ENCODE data around the gene GTSE1.
"Not testable (repeated sequence)": the region's sequence is repeated elsewhere in the genome, so short reads cannot be mapped to it uniquely, and the experiment has no call there.

Gene GTSE1

DNA sequence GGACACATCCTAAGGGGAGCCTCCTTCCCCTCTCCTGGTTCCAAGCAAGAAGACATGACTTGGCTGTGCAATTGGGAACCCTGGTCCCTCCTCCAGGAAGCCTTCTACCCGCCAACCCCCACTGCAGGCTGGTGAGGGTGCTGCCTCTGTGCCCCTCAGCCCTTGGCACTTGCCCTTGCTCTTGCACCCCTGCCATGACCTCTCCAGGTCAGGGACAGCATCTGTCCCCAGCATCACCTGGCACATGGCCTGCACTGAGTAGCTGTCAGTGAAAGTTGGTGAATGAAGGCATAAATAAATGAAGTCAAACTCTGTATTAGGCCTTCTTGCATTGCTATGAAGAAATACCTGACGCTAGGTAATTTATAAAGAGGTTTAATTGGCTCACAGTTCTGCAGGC, 1.9 kb upstream of the GTSE1 start:
- DNase-seq (ENCODE audit: low spot score): no peak

DNA sequence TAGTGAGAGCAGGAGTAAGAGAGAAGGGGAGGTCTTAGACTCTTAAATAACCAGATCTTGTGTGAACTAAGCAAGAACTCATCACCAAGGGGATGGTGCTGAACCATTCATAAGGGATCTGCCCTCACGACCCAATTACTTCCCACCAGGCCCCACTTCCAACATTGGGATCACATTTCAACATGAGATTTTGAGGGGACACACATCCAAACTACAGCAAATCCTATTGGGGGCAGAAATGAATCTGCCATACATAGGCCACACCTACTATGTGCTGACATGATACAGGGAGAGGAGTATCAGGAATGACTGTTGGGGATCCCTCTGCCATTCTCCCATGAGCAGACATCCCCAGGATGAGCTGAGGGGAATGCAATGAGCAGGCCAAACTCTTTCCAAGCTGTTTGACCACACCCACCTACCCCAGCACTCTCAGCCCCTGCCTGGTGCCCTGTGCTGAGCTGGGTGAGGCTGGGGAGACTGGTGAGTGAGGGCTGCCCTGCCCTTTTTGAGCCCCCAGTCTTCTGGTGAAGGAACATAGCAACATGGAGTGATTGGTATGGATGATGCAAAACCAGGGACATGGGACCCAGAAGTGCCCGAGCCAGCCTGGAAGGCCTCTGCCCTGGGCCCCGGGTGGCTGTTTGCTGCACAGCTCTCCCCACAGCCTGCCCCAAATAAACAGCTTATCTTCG, 1.2 kb upstream of the GTSE1 start:
- DNase-seq (ENCODE audit: low spot score): no peak

DNA sequence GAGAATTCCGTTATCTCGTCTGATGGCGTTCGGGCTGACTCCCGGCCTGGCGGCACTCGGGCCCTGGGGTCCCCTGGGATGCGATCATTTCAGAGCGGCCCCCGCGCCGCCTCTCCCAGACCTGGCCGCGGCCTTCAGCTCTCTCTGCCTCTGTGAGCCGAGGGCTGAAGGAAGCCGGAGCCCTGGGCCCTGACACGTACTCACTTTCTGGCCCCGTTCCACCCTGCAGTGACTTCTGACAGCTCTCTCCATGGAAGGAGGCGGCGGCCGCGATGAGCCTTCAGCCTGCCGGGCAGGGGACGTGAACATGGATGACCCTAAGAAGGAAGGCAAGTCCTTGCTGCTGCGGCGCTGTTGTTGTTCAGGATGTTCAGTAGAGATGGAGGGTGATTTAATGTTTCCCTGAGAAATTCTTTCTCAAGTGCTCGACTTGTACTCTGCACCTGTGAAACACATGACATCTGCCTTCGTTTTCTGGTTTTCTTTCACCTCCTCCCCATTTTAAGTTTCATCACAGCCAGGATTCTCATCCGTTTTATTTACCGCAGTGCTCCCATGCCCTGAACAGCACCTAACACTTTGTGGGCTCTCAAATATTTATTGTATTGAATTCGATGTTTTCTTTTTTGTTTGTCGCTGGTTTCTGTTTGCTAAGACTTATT, 612 bp downstream of the GTSE1 start:
- DNase-seq (ENCODE audit: low spot score): peak; percentile 35

DNA sequence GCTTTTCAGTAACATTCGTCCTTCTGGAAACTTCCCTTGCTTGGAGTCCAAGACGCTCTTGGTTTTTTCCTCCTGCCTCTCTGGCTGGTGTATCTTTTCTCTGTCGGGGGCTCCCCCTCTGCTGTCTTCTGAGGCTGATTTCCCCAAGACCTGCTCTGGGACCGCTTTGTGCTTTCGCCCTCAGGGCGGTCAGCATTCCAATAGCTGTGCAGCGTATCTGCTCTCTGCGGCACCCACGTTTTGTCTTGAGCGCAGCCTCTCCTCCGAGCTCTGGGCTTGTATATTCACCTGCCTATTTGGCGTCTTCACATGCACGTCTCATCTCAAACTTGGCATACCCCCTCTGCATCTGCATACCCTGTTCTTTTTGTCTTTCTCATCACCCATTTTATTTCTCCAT, 2.4 kb downstream of the GTSE1 start:
- DNase-seq (ENCODE audit: low spot score): no peak

DNA sequence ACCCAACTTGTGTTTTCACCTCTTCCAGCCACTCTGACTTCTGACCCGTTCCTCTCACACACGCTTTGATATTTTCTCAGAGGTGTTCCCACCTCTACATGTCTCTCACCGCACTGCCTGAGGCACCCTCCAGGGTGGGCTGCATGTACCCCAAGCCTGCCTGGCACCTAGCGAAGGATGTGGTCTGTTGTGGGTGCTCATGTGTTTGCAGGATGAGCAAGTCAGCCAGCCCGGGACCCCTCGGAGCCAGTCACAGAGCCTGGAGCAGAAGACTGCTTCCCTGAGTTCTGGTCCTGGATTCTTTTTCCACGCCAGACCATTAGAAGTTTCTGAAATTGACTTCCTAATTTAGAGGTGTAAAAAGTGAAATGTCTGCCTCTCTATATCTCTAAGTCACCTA, 3.8 kb downstream of the GTSE1 start:
- DNase-seq (ENCODE audit: low spot score): no peak

DNA sequence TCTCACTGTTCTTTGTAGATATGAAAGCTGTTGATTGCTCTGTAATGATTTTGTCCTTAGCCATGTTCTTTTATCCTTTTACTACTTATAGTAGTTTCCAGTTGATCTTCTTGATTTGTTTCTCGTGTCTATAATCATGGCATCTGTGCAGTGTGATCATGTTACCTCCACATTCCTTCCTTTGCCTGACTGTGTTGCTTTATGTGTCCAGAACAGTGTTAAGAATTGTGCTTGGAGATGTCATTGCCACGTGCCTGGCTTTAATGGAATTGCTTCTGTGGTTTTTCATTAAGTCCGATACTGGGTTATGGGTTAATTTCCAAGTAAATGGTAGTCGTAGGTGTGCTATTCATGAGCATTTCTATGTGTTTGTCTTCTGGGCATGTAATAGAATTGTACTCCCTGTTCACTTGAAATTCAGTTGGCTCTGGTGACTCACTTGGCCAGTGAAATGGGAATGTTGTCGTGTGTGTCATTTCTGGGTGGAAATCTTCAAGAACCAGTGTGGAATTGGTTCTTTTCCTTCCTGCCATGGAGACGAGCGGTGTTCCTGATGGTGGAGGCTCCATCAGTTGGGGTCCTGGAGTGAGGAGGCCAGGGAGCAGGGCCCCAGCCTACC, 6.8 kb downstream of the GTSE1 start:
- DNase-seq (ENCODE audit: low spot score): no peak

DNA sequence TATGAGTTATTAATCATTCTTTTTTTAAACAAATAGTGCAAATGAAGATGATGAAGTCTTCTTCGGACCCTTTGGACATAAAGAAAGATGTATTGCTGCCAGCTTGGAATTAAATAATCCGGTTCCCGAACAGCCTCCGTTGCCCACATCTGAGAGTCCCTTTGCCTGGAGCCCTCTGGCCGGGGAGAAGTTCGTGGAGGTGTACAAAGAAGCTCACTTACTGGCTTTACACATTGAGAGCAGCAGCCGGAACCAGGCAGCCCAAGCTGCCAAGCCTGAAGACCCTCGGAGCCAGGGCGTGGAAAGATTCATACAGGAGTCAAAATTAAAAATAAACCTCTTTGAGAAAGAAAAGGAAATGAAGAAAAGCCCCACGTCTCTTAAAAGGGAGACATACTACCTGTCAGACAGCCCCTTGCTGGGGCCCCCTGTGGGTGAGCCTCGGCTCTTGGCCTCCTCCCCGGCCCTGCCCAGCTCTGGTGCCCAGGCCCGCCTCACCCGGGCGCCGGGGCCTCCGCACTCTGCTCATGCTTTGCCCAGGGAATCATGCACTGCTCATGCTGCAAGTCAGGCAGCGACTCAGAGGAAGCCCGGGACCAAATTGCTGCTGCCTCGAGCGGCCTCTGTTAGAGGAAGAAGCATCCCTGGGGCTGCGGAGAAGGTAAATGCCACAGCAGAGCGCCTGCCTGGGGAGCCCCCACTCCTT, 11.8 kb downstream of the GTSE1 start:
- no peak for DNase-seq (ENCODE audit: low spot score)

DNA sequence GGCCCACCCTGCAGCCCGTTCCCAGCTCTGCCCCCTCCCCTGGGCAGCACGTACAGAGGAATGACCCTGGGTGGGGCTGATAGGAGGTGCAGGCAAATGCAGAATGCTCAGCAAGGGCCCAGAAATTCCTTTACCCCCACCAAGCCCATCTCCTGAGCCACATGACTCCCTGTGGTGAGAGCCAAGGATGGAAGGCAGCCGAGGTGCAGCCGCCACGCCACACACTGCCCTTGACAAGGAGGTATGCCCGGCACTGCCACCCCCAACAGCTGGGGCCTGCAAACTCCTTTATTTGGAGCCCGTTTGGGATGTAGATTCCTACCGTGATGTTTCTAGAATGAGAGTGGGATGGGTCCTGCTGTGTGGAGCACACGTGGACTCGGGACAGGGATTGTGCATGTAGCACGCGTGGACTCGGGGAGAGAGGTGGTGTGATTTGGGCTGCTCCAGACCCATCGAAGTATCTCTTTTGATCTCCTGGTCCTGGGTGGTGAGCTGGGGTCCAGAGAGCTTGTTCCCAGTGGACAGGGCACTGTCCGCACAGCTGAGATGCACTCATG, 12.9 kb downstream of the GTSE1 start:
- DNase-seq (ENCODE audit: low spot score): no peak

DNA sequence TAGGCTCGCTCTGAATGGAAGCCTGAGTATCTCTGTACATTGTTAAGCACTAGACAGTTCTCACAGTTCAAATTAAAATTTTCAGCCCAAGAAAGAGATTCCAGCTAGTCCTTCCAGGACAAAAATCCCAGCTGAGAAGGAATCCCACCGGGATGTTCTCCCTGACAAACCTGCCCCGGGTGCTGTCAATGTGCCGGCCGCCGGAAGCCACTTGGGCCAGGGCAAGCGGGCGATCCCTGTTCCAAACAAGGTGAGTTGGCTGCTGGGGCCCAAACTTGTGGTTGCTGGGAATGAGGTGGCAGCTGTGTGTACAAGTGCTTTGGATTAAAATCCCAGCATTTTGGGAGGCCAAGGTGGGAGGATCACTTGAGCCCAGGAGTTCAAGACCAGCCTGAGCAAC, 15.4 kb downstream of the GTSE1 start:
- DNase-seq (ENCODE audit: low spot score): no peak

DNA sequence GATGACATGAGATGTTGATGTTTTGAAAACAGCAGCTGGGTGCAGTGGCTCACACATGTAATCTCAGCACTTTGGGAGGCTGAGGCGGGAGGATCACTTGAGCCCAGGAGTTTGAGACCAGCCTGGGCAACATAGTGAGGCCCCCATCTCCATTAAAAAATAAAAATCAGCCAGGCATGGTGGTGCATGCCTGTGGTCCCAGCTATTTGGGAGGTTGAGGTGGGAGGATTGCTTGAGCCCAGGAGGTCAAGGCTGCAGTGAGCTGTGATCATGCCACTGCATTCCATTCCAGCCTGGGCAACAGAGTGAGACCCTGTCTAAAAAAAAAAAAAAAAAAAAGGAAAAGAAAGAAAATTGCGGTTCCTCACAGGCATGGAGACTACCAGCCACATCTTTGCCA, 16.2 kb downstream of the GTSE1 start:
- DNase-seq (ENCODE audit: low spot score): not testable (repeated sequence)

DNA sequence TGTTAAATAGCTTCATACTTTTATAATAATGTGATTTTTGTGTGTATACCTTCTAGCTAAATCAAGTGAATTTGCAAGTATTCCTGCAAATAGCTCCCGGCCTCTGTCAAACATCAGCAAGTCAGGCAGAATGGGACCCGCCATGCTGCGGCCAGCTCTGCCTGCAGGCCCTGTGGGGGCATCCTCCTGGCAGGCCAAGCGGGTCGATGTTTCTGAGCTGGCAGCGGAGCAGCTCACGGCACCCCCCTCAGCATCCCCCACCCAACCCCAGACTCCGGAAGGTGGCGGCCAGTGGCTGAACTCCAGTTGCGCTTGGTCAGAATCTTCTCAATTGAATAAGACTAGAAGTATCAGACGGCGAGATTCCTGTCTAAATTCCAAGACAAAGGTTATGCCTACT, 19.3 kb downstream of the GTSE1 start:
- no peak for DNase-seq (ENCODE audit: low spot score)

DNA sequence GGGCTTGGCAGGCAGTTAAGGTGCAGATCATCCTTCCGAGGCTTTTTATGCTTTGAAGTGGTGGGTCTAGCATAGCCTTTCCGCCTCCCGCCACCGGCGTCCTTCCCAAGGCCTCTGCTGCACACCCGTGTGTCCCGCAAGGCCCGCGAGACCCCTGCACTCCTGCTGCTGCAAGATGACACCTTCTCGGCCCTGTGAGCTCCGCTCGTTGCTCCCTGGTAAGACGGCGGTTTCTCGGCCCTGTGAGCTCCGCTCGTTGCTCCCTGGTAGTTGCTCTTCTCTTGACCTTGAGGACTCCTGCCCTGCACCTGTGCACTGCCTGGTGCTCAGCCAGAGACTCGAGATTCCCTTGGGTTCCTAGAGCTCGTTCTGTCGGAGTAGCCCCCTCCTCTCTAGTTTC, 21.0 kb downstream of the GTSE1 start:
- no peak for DNase-seq (ENCODE audit: low spot score)

DNA sequence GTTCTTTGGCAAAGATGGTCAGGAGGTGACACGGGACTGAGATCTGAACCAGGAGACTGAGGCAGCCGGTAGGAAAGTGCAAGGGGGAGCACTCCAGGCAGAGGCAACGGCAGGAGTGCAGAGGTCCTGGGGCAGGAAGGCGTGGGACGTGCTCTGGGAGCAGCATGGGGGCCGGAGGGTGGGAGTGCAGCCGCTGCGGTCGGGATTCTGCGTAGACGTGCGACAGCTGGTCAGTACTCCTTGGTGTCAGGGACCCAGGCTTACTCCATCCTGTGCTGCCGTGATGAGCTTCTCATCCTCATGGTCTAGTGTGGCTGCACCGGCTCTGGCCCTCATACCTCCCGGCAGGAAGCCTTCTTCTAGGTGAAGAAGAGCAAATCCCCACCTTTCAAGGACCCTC, 21.9 kb downstream of the GTSE1 start:
- DNase-seq (ENCODE audit: low spot score): no peak

DNA sequence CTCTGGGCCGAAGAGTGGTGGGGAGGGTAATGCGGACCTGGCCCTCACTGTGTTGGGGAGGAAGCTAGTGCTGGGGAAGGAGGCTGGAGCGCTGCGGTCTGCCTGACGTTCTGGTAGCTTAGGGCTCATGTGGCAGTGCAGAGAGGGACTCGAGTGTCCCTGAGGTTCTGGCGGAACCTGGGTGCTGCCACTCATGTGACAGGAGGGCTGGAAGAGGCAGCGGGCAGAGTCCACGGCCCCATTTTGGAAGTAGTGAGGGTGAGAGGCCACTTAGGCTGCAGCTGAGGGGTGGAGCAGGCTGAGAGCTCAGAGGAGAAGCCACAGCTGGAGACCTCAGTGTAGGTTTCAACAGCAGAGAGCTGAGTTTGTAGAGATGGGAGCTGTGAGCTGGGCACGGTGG, 22.6 kb downstream of the GTSE1 start:
- no peak for DNase-seq (ENCODE audit: low spot score)

DNA sequence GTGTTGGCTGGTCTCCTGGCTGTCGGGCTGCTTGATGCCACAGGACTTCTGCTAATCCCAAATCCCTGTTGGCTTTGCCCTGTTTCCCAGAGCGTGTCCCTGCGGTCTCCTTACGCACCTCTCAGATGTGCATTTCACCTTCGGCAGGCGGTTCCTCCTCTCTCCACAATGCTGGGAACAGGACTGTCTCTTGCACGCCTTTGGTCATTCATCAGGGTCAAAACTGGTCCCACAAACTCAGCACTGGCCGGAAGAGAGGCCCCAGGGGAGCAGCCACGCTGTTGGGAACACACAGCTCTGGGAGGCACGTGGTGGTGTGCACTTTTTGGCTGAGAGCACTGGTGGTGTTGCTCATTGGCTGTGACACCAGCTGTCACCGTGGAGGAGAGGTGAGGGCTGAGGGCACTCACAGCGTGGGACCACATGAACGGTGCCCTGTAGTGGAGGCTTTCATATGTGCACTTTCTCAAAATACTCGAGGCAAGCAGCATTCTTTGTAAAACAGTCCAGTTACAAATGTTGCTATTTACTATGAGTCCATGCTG, 23.6 kb downstream of the GTSE1 start:
- no peak for DNase-seq (ENCODE audit: low spot score)

DNA sequence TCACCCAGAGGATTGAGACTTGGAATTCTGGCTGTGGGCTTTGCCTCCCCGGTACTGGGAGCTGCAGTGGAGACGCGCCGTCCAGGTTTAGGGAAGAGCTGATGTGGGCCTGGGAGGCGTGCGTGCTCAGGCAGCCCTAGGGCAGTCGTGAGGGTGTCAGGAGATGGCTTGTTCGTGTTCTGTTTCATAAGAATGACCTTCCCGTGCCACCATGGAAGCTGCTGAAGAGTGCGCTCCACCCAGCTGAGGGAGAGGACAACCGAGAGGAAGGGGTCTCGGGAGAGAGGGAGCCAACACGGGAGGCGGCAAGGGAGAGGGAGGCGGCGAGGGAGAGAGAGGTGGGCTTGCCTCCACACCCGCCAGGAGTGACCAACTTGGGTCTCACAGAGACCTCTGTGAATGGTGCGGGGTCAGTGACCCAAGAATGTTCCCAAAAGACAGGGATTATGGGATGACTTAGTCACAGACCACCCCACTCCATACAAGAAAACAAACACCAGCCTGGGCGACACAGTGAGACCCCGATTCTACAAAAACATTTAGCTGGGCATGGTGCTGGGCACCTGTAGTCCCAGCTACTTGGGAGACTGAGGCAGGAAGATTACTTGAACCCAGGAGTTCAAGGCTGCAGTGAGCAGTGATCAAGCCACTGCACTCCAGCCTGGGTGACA, 24.2 kb downstream of the GTSE1 start:
- DNase-seq (ENCODE audit: low spot score): no peak

DNA sequence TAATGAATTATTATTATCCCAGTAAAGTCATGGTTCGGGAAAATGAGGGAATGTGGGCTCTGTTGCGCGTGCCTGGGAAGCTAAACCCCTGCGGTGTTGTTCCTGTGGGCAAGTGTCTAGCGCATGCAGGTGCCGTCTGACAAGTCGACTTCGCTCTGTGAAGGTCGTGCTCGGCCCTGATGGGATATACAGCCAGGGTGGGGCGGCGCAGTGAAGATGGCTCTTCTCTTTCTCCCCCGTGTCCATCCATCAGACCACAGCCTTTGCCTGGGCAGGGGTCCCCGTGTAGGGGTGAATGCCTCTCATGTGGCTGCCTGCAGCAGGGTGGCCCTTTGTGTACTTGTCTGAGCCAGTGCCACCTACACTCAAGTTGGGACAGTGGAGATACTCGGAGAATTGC, 26.0 kb downstream of the GTSE1 start:
- DNase-seq (ENCODE audit: low spot score): no peak

DNA sequence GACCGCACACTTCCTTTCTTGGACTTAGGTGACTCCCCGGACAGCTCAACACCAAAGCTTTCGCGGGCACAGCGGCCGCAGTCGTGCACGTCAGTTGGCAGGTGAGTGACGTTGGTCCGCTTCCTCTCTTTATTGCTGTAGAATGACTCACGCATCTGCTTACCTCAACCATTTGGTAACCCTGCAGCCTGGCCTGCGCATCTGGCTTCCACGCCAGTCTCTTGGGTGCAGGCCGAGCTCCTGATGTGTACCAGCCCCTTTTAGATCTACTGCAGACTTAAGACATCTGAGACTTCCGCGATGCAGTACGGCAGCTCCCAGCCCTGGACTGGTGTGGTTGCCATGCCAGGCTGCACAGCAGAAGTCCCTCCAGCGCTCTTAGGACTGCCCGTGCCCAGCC, 26.5 kb downstream of the GTSE1 start:
- DNase-seq (ENCODE audit: low spot score): no peak

DNA sequence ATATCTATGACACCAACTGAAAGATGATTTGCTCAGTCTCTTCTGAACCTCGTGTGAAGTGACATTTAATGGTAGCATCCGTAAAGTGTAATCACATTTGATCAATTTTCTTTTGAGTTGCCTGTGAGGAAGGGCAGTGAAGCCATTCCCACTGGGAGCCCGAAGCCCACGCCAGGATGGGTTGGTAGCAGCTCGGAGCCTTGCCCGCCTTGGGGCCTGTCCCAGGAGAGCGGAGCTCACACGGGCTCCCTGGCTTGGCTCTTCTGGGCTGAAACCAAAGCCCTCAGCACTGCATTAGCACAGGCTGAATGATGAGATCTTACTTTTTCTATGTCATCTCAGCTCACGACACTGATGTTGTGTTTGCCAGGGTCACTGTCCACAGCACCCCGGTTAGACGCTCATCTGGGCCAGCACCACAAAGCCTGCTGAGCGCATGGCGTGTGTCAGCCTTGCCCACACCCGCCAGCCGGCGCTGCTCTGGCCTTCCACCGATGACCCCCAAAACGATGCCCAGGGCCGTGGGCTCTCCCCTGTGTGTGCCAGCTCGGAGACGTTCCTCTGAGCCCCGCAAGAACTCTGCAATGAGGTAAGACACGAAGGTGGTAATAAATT, 29.5 kb downstream of the GTSE1 start:
- no peak for DNase-seq (ENCODE audit: low spot score)

DNA sequence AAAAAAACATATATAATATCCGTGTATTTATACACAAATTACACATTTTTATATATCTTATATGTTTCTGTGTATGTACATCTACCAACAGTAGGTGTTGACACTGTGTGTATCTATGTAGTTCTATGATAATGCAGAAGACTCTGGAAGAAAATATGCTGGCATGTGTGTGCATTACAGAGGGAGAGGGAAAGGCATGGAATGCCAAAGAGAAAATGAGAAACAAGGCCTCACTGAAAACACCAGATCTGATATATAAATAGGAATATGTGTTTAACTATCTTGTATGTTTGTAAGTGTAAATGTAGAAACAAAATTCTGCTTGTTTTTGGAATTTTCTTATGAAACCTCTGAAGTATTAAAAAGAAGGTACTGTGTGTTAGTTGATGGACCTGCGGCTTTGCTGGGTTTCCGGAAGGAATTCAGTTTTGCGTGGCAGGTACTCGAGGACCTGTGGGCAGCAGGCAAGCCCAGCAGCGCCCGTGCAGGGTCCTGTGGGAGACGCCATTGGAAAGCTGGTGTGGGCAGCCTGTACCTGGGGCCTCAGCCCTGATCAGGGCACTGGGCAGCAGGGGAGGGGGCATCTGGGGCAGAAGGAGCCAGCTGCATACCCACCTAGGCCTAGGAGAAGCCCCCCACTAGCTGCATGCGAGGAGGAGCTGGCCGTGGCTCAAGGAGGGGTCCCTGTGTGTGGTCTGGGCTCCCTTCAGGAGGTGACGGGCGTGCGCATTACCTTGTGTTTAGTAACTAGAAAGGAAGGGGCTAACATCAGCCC, 31.2 kb downstream of the GTSE1 start:
- DNase-seq (ENCODE audit: low spot score): no peak

DNA sequence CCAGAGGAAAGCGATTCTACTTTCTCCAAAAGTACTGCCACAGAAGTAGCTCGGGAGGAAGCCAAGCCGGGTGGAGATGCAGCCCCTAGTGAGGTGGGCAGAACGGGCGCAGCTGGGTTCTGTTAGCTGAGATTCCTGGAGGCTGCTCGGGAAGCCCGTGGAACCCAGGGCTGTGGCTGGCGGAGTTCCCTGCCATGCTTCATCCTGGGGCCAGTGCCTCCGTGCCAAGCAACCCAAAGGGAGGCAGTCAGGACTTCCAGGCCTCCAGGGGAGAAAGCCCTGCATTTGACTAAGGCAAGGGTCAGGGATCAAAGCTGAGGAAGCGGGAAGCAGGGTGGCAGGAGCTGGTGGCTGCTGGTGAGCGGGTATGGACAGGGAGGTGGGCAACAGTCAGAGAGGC, 32.1 kb downstream of the GTSE1 start:
- DNase-seq (ENCODE audit: low spot score): no peak
